Measurements from ENCODE around the gene CUL7.
"Not testable (repeated sequence)": the region's sequence is repeated elsewhere in the genome, so short reads cannot be mapped to it uniquely, and the experiment has no call there.

CUL7 gene

DNA sequence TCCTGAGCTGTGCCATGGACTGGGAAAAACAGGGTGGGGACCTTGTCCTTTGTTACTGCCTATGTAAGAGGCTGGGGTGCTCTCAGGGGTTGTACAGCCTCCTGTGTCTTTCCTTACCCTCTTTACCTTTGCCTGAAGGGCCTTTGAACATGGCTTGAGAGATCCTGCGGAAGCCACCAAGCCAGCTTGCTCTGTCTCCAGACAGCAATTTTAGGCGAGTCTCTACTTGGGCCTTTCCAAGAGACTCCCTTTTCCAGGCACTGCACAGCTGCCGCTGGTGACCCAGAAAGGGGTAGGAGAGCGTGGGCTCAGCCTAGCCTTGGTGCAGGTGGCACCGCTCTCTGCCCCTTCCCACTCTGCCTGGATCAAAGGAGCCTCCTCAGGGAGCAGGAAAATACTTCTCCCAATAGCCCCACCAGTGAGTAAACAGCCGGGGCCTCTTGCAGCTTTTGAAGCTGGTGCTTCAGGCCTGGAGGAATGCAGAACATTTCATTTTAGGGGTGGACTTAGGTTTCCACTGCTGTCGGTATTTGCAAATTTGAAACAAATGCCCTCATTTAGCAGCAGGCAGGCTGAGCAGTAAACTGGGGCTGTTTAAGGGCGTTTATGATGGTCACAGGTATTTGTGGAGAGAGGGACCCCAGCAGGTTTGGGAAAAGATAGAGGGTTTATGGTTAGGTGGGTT, 36.4 kb upstream of the CUL7 start:
- DNase-seq (ENCODE audit: low read depth) = no peak
- H3K4me3 ChIP-seq (ENCODE audit: low read depth, low read length) = no peak overlapping the region
- TF ChIP-seq MYC (IDR thresholded peaks at IDR 0.05; ENCODE audit: low read depth, low read length) (no peak), POLR2A (IDR thresholded peaks at IDR 0.05; ENCODE audit: extremely low read depth, insufficient read length) (no peak)
- TF ChIP-seq, protein P1, sequence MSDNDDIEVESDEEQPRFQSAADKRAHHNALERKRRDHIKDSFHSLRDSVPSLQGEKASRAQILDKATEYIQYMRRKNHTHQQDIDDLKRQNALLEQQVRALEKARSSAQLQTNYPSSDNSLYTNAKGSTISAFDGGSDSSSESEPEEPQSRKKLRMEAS (IDR thresholded peaks at IDR 0.05; ENCODE audit: low read depth, low read length) = no peak
- TF ChIP-seq, protein P2, sequence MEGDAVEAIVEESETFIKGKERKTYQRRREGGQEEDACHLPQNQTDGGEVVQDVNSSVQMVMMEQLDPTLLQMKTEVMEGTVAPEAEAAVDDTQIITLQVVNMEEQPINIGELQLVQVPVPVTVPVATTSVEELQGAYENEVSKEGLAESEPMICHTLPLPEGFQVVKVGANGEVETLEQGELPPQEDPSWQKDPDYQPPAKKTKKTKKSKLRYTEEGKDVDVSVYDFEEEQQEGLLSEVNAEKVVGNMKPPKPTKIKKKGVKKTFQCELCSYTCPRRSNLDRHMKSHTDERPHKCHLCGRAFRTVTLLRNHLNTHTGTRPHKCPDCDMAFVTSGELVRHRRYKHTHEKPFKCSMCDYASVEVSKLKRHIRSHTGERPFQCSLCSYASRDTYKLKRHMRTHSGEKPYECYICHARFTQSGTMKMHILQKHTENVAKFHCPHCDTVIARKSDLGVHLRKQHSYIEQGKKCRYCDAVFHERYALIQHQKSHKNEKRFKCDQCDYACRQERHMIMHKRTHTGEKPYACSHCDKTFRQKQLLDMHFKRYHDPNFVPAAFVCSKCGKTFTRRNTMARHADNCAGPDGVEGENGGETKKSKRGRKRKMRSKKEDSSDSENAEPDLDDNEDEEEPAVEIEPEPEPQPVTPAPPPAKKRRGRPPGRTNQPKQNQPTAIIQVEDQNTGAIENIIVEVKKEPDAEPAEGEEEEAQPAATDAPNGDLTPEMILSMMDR (IDR thresholded peaks at IDR 0.05; ENCODE audit: low read depth, low read length) = no peak

DNA sequence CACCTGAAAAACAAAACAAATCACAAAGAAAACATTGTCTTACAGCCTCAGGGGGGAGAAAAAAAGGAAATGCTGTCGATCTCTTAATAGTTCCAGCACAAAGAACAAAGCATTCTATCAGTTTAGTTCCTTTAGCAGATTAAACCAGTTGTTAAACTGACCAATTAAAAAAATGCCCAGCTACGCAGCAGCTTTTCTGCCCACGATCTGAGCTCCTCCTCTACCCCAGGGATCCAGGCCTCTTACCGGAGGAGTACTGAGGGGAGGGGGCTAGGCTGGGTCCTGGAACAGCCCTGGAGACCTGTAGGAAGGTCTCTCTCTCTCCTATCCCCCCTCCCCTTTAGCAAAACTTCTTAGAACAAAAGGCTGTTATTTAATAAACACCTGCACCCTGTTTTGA, 35.8 kb upstream of the CUL7 start:
- TF ChIP-seq, protein P1 (IDR thresholded peaks at IDR 0.05; ENCODE audit: low read depth, low read length) = no peak
- TF ChIP-seq MYC (IDR thresholded peaks at IDR 0.05; ENCODE audit: low read depth, low read length) (no peak), POLR2A (IDR thresholded peaks at IDR 0.05; ENCODE audit: extremely low read depth, insufficient read length) (no peak)
- TF ChIP-seq, protein P2 (IDR thresholded peaks at IDR 0.05; ENCODE audit: low read depth, low read length) = no peak
- no peak overlapping the region for H3K4me3 ChIP-seq (ENCODE audit: low read depth, low read length)
- DNase-seq (ENCODE audit: low read depth) = no peak

DNA sequence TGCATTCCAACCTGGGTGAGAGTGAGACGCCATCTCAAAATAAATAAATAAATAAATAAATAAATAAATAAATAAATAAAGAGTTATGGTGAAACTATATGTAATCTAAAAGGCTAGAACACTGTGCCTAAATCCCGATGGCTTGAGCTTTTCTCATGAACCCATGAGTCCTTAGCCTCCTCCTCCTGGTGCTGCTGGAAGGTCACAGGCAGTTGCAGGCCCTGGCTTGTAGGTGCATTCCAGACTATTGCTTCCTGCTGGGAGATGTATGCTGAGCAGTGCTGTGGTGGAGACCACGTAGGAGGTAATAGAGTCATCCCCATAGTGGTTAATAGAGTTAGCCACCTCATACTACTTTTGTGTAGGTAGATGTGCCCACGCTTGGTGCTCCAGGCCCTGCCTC, 35.0 kb upstream of the CUL7 start:
- DNase-seq (ENCODE audit: low read depth) = no peak
- no peak overlapping the region for H3K4me3 ChIP-seq (ENCODE audit: low read depth, low read length)
- TF ChIP-seq, protein P2 (IDR thresholded peaks at IDR 0.05; ENCODE audit: low read depth, low read length) = no peak
- TF ChIP-seq MYC (IDR thresholded peaks at IDR 0.05; ENCODE audit: low read depth, low read length) (no peak), POLR2A (IDR thresholded peaks at IDR 0.05; ENCODE audit: extremely low read depth, insufficient read length) (no peak)
- TF ChIP-seq, protein P1 (IDR thresholded peaks at IDR 0.05; ENCODE audit: low read depth, low read length) = no peak

DNA sequence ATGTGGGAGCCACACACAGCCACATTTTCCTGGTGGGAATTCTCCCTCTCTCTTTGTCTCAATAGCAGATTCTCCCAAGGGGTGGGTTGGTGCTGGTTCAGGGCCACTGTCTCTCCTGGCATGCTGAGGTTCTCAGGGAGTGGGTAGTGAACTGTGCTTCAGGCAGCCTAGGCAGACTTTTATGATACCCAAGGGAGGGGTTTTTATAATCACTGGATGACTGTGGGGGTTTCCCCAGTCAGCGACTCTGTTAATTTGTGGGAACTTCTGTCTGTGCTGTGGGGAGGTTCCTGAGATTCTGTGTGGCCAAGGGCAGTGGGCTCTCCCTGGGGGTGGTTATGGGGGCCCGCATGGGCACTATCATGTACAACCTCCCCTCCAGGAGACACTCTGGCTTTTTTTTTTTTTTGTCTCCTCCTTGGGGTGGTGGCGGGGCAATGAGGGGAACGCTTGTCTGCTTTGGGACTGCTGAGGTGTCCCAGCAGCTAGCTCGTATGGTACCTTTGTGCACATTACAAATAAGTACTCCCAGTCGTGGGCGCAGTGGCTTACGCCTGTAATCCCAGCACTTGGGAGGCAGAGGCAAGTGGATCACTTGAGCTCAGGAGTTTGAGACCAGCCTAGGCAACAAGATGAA, 32.5 kb upstream of the CUL7 start:
- DNase-seq (ENCODE audit: low read depth) = peak; percentile 78
- TF ChIP-seq POLR2A (IDR thresholded peaks at IDR 0.05; ENCODE audit: extremely low read depth, insufficient read length) = no peak
- TF ChIP-seq, protein P1 (IDR thresholded peaks at IDR 0.05; ENCODE audit: low read depth, low read length) = no peak
- H3K4me3 ChIP-seq (ENCODE audit: low read depth, low read length) = no peak overlapping the region

DNA sequence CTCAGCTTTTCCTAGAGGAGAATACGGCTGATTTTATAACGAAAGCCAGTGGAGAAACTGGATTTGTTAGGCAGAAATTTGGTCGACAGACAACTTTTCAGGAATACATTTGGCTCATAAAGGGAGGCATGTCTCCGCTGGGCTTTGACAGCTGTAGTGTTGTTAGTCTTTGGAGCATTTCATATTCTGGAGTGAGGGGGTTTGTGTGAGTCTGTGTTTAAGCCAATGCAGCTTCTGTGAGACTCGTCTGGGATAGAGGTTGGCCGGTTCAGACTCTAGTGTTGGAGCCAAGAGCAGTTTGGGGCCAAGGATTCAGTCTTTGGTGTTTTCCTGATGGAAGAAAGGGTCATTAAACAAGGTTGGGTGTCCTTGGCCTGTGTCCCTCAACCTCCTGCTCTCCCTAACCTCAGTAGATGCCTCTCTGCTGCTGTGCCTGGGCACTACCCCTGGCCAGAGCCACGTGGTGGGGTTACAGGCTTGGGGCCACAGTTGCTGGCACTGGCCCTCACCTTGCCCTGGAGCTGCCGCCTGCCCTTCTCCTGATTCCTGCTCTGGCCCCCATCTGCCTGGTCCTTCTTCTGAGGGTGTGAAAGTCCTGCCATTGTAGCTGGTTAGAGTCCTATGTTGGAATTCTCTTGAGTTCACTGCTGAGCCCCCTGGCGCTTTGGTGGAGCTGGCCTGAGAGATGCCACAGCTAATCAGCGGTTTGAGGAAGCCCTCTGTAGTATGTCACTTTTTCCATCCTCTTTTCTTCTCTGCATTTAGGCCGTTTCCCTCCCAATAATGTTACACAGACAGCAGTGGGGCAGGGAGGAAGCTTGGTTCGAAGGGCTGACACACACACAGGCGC, 29.4 kb upstream of the CUL7 start:
- no peak overlapping the region for H3K4me3 ChIP-seq (ENCODE audit: low read depth, low read length)
- no peak for DNase-seq (ENCODE audit: low read depth)
- TF ChIP-seq, protein P1 (IDR thresholded peaks at IDR 0.05; ENCODE audit: low read depth, low read length) = no peak
- TF ChIP-seq, protein P2 (IDR thresholded peaks at IDR 0.05; ENCODE audit: low read depth, low read length) = no peak
- TF ChIP-seq POLR2A (IDR thresholded peaks at IDR 0.05; ENCODE audit: extremely low read depth, insufficient read length) = no peak
- TF ChIP-seq MYC (IDR thresholded peaks at IDR 0.05; ENCODE audit: low read depth, low read length) = no peak

DNA sequence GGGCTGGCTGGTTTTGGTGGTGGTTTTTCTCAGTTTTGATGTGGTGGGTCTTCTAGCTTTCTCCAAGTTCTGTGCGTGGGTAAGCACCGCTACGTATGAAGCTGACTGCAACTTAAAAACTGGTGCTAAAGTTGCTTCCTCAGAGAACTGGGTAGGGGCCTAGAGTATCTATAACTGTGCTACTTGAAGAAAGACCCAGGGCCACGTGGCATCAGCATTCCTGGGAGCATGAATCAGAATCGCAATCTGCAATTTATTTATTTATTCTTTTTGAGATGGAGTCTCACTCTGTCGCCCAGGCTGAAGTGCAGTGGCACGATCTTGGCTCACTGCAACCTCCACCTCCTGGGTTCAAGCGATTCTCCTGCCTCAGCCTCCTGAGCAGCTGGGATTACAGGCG, 28.3 kb upstream of the CUL7 start:
- DNase-seq (ENCODE audit: low read depth); H3K4me3 ChIP-seq (ENCODE audit: low read depth, low read length): not testable (repeated sequence)
